NCI-H226 (cell line): ENCODE data around the gene TMEM52.
"Not testable (repeated sequence)": the region's sequence is repeated elsewhere in the genome, so short reads cannot be mapped to it uniquely, and the experiment has no call there.

ENCODE experiments used
- DNase-seq: peaks from one replicate; pipeline ENCODE4 v3.0.0-alpha.2; 2015

The TMEM52 gene

DNA sequence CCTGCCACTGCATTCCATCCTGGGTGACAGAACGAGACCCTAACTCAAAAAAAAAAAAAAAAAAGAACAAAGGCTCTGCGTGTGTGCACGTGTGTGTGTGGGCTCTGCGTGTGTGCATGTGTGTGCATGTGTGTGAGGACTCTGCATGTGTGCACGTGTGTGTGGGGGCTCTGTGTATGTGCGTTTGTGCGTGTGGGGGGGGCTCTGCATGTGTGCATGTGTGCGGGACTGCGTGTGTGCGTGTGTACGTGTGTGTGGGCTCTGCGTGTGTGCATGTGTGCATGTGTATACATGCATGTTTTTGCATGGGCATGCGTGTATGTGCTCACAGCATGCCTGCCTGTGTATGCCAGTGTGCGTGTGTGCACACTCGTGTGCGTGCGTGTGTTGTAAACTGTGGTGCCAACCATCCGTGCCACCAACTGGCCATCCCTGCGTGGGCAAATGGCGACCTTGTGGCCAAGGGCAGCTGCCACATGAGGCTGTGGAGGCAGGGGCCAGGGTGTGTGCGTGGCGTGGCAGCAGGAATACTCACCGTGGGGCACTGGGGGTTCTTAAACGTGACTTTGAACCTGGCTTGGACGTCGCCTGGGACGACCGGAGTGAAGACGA is 26.8 kb upstream of the TMEM52 start:
- no peak for DNase-seq

DNA sequence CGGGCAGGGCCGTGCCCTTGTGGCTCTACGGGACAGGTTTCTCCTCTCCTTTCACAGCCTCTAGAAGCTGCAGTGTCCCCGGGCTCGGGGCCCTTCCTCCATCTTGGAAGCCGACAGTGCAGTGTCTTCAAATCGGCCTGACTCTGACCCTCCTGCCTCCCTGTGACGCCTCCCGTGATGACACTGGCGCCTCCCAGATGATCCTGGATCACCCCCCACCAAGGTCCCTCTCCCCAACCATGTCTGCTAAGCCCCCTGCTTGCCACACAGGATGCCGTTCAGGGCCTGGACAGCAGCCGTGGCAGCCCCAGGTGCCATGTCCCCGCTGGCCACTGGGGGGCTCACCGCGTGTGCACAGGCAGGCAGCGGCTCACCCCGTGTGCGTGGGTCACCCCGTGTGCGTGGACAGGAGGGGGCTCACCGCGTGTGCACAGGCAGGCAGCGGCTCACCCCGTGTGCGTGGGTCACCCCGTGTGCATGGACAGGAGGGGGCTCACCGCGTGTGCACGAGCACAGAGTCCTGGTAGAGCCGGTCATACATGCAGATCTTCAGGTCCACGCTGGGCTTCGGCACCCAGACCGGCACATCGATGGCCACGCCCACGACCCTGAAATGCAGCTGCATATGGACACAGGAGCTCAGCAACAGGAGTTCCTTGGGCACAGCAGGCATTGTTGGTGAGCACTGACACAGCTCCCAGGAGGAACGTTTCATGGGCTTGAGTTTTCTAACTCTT is 24.9 kb upstream of the TMEM52 start:
- DNase-seq: peak; percentile 30

DNA sequence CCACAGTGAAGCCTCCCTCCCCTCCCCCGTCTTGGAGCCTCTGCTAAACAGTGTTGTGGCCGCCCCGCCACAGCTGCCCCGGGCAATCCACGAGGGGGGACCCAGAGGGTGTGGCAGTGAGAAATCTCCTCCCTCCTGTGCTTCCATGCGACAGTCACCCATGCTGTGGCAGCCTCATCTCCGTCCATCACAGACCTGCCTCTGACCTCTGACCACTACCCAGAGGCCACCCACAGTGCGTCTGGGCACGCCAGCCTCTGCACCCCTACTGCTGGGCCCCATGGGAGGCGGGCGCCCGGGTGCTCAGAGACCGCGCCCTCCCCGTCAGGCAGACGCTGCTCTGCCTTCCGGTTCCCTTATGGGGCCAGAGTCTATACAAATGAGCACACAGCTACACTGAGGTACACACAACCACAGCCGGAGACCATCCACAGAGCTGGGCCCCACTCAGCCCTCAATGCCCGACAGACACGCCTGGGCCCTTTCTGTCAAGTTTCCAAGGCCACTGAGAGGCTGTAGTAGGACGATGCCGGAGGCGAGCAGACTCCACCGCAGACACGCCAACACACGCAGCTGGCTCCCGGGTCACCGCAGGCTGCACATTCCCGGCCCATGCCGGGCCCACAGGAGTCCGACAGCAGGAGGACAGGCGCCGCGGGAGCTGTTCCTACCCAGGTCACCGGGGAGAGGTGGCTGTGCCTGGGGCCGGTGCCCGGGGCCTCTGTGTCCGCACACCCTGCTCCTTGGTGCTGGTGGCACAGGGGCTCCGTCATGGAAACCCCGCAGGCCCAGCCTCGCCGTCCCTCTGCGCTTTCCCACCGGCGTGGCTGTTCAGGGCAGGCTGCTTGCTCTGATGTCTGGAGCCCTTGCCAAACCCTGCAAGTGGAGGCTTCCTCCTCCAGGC is 23.9 kb upstream of the TMEM52 start:
- no peak for DNase-seq

DNA sequence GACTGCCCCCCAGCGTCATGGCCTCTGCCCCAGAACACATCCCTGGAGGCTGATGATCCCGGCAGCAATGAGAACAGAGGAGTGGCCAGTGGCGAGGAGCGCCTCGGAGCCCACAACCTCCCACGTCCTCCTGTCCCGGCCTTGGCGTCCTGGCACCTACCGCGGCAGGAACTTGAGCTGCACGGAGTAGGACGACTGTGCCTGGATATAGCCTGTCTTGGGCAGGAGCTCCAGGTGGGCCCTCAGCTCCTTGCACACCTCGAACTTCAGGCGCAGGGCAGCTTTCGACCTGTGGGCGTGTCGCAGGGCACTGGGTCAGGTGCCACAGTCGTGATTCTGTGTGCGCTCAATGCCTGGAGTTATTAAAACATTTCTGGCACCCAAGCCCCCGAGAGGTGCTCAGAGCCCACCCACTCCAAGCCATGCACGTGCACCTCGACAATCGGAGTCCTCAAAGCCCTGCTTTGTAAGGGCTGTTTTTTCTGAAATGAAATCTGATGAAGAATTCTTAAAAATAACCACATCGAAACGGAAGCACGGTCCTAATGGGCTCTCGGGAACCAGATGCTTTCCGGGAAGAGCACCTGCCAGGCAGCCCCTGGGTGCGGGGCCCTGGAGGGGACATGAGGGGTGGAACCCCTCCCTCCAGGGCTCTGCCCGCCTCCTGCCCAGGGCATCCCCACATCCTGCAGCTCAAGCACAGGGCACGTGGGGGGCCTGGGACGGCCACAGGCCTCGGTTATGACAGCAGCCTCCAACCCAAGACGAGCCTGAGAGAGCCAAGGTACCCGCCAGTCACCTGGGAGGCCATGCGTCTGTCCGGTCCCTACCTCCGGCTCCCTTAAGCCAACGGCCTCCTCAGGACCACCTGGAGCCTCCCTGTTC is 23.0 kb upstream of the TMEM52 start:
- no peak for DNase-seq

DNA sequence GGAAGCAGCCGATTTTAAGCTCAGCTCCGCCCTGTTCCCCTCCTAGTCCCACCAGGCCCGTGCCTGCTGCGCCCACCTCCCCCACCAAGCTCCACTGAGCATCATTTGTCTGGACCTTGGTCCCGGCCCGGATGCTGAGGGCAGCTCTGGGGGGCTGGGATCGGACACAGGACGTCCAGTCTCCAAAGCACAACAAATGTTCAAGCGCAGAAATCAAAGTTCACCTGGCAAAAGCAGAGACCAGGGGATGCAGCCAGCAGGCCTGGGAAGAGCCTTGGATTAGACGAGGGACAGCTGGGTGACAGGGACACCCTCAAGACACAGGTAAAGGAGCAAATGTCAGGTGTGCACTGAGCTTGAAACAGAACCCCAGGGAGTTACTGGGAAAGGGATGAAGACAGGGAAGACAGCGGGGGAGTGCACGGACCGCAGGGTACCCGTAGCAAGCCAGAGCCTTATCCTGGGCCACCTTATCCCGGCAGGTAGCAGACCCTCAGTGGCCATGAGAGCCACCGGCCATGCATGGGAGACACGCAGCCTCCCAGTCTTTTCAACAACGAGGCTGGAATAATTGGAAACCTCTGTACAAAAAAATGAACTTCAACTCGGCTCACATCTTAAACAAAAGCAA is 22.2 kb upstream of the TMEM52 start:
- no peak for DNase-seq

DNA sequence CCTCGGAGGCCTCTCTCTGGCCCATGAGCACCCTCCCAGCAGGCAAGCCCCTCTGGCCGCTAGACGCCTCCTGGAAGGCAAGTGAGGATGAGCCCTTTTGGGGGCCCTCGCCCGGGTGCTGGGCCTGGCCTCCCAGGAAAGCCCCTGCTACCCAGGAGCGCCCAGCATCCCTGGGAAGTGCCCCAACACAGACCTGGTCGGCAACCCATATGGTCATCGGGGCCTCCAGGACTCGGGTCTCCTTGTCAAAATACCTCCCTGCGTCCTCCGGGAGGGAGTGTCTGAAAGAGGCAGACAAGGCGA is 21.0 kb upstream of the TMEM52 start:
- no peak for DNase-seq

DNA sequence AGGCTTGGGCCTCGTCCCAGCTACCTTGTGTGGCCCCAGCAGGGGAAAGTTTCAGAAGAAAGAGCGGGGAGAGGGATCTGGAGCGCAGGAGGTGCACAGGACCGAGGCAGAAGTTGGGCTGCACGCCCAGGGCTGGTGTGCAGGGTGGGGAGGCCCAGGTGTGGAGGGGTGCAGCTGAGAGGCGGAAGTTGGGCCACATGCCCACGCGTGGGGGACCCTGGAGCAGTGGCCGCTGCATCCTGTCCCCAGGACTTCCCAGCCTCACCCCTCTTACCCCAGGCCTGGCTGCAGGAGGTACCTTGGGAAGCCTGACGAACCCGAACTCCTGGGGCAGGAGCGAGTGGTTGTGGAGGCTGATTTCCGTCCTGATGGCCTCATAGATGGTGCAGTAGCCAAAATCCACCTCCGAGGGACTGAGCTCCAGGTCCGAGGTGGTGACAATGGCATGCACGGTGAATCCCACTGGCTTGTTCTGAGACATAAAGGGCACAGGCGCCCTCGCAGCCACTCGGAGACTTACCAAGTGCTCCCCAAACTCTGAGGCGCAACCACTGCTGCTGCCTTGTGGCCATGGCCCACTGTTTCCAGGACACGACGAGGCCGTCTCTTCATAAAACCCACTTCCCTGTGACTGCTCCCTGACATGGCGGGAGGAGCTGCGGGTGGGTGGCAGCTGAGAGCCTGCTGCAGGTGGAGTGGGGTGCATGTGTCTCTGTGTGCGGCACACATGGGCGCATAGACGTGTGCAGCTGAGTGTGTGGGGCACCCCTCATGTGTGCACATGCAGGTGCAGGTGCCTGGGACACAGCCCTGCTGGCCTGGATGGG is 20.4 kb upstream of the TMEM52 start:
- DNase-seq: no peak

DNA sequence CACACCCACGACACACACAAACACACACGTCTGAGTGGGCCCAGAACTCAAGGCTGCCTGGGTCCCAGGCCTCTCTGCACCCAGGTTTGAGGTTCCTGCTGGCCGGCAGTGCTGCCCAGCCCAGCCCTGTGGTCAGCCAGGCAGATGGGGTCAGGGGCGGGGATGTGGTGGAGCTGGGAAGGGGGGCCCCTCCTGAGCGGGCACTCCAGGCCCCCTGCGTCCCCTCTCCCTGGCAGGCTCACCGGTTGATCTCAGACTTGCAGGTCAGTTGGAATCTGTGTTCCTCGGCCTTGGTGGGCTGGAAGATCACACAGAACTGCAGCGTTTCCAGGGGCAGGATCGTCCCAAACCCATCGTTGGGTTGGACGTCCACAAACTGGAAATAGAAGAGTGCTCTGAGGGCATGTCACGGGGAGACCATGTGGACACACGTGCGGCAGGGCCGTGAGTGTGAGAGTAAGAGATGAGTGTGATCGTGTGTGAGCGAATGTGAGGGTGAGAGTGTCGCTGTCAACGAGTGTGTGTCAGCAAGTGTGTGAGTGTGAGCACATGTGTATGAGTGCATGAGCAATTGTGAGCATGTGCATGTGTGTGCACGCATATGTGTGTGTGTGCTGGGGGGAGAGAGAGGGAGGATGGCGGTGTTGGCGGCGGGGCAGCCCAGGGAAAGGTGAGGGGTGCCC is 19.7 kb upstream of the TMEM52 start:
- DNase-seq: no peak

DNA sequence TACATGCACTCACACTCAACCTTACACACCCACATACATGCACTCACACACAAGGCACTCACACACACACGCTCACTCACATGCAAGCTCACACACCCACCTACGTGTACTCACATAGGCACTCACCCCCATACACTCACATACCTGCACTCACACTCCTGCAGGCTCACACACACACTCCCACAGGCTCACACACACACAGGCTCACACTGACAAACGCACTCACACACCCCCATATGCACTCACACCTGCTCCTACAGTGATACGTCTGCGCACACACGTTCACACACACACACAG is 19.1 kb upstream of the TMEM52 start:
- DNase-seq: no peak

DNA sequence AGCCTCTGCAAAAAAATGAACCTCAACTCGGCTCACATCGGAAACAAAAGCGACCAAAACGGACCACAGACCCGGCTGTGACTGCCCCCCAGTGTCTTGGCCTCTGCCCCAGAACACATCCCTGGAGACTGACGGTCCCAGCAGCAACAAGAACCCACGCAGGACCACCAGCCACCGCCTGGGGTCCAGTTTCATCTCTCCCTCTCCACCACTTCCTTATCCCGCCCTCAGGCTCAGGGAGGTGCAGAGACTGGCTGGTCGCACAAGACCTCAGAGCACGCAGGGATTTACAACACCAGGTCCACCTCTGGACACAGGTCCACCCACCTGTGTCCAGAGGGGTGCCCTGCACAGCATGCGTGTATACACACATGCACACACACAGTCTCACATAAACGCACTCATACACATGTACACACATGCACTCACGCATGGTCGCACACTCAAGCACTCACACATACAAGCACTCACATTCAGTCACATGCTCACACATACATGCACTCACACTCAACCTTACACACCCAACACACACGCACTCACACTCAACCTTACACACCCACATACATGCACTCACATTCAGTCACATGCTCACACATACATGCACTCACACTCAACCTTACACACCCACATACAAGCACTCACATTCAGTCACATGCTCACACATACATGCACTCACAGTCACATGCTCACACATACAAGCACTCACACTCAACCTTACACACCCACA is 18.6 kb upstream of the TMEM52 start:
- DNase-seq: no peak

DNA sequence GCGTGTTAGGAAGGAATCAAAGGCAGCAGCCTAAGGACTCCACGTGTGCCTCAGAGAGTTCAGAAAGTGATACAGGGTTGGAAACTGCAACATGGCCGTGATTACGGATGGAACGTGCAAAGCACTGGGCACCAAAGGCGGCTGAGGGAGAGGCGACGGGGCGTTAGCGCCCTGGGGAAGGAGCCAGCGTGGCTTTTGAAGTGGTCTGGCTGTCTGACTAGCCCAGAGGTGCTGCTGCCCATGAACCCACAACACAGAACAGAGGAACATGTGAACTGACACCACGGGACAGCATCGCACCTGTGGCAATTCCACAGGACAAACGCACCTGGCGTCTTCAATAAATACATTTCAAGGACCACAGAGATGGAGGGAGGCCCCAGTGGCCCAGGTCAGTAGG is 18.0 kb upstream of the TMEM52 start:
- no peak for DNase-seq

DNA sequence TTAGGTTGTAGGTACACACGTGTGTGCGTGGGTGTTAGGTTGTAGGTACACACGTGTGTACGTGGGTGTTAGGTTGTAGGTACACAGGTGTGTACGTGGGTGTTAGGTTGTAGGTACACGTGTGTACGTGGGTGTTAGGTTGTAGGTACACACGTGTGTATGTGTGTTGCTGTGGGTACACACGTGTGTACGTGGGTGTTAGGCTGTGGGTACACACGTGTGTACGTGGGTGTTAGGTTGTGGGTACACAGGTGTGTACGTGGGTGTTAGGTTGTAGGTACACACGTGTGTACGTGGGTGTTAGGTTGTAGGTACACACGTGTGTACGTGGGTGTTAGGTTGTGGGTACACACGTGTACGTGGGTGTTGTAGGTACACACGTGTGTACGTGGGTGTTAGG is 15.8 kb upstream of the TMEM52 start:
- not testable (repeated sequence) for DNase-seq

DNA sequence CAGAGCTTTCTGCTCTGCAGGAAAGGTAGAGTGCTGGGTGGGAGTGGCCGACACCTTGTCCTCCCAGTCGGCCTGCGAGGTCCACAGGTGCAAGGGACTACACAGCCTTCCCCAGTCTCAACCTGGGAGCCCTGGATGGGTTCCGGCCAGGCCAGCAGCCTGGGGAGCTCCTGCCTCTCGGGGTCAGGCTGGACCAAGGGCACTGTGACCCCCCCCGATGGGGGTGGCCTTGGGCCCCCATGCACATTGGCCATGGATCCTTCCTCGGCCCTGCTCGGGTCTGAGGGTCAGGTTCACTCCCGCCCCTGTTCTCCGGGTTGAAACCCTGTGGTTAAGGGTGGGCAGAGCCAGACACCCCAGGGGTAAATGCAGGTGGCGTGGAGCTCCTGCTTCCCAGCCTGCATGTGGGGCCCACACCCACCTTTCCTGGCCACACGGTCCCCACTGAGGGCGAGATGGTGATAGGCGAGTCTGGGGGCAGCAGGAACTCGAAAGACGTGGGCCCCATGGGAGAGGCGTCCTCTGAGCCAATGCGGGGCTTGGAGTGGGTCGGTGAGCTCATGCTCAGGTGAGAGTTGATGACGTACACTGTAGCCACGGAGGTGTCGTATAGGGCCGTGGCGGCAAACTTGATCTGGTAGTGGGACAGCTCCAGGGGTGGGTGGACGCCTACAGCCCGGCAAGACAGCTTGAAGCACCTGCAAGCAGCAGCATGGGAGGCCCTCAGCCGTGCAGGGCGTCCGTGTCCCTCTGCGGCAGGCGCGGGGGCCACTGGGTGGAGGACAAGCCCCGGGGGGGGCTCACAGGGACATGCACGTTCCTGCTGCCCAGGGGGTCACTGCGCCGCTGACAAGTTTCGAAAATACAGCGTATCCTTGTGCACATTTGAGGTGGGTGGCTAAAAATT is 10.8 kb upstream of the TMEM52 start:
- DNase-seq: no peak

DNA sequence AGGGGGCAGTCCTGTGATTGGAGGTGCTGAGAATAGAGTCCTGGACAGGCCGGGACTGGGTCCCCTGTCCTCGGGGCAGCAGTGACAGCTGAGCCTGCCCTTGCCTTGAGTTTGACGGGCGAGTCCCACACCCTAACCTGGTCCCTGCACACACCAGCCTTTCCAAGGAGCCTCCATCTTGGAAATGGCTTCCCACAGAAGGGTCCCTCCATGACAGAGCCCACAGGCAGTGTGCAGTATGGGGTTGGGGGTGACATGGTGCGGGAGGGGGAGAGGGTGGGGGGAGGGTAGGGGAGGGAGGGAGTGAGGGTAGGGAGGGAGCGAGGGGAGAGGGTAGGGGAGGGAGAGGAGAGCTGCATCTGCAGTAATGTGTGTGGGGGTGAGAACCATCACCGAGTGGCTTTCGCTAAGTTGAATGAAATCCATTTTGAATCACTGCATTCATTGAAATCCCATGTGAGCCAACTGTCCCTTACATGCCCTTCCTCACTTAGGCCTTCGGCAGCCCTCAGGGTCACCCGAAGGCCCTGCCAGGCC is 10.1 kb upstream of the TMEM52 start:
- DNase-seq: no peak

DNA sequence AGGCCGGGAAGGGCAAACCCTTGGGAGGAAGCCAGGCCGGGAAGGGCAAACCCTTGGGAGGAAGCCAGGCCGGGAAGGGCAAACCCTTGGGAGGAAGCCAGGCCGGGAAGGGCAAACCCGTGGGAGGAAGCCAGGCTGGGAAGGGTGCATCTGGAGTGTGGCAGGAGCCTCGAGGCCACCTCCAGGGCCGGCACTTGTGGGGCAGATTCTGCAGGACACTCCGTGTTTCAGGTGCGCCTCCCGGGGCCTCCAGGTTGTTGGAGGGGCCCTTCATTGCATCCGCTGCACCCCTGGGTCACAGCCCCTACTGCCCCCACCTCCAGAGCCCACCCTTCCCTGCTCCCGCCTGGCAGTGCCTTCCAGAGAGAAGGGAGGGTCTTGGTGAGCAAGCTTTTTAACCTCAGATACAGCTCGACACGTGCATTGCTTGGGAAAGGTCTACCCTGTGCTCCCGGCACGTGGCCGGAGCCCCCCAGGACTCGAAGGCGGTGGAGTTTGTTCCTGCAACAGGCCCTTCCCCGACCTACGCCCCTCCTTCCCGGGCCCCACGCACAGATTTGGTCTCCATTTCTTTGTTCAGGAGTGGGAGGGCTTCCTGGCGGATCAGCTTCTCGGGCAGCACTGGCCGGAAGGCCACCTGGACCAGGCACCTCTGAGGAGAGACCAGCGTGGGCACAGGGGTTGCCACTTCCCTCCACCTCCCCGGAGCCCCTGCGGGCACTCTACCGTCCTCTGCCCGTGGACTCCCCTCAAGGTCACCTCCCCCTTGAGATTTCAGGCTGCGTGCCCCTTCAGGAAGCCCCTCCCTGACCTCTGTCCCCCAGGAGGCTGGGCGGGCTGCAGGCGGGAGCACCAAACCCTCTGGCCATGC is 9.4 kb upstream of the TMEM52 start:
- DNase-seq: no peak

DNA sequence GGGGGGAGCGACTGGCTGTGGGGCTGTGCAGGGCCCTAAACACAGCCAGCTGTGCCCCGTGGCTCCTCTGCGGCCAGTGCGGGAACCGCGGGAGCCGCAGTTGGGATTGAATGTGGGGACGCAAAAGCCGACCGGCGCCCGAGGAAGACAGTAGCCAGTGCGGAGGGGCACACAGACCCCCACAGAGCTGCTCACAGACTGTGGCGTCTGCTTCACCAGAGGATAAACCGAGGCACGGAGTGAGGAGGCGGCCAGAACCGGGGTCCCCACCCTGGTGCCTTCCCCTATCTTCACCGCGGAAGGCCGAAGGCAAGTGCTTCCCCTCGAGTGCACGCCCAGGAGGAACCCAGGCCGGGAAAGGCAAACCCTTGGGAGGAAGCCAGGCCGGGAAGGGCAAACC is 8.7 kb upstream of the TMEM52 start:
- no peak for DNase-seq

DNA sequence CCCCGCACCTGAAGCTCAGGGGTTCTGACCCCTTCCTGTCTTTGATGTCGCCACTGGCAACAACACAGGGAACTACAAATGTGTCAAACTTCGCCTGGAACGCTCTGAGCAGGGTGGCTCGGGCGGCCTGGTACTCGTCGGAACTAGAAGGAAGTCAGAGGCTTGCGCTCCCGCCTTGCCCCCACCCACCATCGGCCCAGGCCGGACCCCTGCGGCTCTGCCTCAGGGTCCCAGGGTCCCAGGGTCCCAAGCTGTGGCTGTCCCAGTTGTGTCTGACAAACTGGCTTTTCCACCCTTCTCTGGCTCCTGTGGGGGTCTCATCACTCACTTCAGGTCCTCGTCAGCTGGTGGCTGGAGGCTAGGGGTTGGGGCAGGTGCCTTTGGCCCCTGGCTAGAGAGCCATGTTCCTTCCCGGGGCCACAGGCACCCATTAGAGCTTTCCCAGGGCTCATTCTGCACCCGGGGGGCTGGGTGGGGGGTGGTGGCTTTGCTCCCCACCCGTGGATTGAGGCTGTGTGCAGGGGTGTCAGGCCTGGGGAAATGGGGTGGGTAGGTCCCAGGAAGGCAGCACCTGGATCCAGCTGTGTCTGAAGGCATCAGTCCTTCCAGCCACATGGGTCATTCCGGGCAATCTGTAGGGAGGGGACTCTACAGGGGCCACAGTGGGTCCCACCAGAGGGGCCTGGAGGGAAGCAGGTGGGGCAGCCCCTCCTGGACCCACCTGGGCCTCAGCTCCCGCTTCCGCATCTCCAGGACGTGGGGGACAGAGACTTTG is 8.0 kb upstream of the TMEM52 start:
- DNase-seq: no peak
